22Rv1 (cell line): ENCODE data around the gene UQCR10.

Experiments
- H3K27ac ChIP-seq: fragments of 450-650 bp; 2 replicates; pipeline ENCODE4 v1.5.1; 2017
- ZFX ChIP-seq: fragments of 450-650 bp; IDR thresholded peaks from 2 replicates; pipeline ENCODE4 v1.6.1; 2017; ENCODE audit warnings: antibody characterized with exemption, borderline replicate concordance
- TF ChIP-seq, protein P1 (sequence below): fragments of 450-650 bp; IDR thresholded peaks from 2 replicates; pipeline ENCODE4 v1.5.1; 2017; ENCODE audit warnings: mild to moderate bottlenecking

UQCR10 gene

DNA sequence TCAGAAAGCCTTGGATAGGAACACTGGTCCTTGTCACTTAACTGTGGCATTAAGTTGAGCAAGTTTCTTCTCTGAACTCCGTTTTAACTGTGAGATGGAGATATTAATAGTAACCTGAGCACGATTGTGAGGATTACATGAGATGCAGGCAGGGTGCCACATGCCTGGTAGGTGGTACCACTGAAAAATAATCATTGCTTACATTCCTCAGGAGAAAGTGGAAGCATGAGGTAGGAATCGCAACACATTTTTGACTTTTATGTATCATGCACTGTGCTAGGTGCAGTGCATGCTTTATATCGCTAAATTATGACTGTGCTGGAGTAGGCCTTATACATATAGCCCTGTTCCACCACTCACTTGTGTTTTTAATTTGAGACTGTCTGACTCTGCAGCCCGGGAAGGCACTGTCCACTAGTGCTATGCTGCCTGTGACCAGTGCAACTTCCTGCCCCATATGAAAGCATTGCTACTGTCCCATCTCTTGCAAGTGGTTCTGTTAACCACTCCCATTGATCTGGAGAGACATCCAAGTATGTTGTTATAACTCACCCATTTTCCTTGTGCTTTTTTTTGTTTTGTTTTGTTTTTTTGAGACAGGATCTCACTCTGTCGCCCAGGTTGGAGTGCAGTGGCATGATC is 1.0 kb downstream of the UQCR10 start:
- H3K27ac ChIP-seq, result peak overlapping the region; percentile 86
- TF ChIP-seq, protein P1, sequence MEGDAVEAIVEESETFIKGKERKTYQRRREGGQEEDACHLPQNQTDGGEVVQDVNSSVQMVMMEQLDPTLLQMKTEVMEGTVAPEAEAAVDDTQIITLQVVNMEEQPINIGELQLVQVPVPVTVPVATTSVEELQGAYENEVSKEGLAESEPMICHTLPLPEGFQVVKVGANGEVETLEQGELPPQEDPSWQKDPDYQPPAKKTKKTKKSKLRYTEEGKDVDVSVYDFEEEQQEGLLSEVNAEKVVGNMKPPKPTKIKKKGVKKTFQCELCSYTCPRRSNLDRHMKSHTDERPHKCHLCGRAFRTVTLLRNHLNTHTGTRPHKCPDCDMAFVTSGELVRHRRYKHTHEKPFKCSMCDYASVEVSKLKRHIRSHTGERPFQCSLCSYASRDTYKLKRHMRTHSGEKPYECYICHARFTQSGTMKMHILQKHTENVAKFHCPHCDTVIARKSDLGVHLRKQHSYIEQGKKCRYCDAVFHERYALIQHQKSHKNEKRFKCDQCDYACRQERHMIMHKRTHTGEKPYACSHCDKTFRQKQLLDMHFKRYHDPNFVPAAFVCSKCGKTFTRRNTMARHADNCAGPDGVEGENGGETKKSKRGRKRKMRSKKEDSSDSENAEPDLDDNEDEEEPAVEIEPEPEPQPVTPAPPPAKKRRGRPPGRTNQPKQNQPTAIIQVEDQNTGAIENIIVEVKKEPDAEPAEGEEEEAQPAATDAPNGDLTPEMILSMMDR, result no peak
- no peak for TF ChIP-seq ZFX

DNA sequence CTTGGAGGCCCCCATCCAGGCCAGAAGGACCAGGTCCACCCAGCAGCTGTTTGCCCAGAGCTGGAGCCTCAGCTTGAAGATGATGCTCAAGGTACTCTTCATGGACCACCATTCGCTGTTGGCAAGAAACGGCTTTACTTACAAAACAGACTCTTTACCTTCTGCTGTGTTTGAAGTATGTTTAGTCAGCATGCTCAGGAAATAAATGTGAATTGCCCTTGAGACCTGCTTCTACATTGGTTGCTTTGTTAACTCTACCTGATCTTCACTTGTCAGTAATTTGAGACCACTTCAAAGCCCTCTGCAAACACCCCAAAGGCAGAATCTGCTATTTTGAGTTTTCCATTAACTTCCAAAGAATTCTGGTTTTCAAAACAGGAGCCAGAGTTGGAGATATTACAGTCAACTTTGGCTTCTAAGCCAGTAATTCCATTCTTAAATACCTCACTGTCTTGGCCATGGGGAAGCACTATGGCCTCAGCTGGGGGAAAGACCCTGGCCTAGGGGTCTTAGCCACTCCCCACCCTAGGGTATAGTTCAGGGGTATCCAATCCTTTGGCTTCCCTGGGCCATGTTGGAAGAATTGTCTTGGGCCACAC is 2.7 kb downstream of the UQCR10 start:
- H3K27ac ChIP-seq, result no peak overlapping the region
- TF ChIP-seq, protein P1, result no peak
- TF ChIP-seq ZFX, result no peak

DNA sequence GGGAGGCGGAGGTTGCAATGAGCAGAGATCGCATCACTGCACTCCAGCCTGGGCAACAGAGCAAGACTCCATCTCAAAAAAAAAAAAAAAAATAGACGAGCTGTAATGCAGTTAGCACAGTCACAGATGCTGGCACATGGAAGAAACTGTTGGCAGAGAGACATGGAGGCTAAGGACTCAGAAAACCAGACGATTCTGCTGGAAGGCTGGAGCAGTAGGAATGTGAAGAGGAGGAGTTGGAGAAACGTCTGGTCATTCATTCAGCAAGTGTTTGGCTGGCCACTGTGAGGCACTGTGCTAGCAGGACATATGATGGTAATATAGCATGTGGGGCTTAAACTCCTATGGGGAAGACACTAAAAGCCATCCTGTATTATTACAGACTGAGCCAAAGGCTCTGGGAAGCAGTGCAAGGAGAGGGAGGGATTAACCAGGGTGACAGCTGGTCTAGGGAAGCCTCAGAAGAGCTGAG is 5.0 kb downstream of the UQCR10 start:
- TF ChIP-seq, protein P1, result peak; percentile 66
- TF ChIP-seq ZFX, result no peak
- no peak overlapping the region for H3K27ac ChIP-seq

DNA sequence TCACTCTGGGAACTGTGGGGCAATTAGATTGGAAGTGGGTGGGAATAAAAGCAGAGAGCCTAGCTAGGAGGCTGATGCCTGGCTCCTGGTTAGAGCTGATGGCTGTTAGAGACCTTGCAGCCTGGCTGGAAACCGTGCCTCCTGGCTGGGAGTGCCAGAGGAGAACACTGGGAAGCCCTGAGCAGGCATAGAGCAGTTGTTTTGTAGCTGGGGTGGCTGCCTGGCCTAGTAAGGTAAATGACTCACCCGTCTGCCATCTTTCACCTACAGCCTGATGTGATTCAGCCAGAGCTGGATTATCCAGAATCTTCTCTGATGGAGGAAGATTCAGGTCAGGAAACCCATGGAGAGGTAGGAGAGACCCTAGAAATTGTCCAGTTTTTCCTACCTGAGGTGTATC is 6.1 kb downstream of the UQCR10 start:
- no peak overlapping the region for H3K27ac ChIP-seq
- TF ChIP-seq, protein P1, result no peak
- TF ChIP-seq ZFX, result no peak

DNA sequence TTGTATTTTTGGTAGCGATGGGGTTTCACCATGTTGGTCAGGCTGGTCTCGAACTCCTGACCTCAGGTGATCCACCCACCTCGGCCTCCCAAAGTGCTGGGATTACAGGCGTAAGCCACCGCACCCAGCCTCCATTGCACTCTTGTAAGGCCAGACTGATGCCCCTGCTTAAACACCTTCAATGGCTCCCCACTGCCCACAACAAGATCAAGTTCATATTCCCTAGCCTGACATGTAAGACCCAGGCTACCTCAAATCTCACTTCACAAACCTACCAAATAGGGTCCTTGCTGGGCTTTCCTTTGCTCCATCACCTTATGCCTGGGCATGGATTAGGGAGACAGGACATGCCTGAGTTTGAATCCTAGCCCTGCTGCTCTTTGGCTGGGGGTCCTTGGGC is 13.1 kb downstream of the UQCR10 start:
- TF ChIP-seq ZFX, result no peak
- TF ChIP-seq, protein P1, result no peak
- H3K27ac ChIP-seq, result no peak overlapping the region

DNA sequence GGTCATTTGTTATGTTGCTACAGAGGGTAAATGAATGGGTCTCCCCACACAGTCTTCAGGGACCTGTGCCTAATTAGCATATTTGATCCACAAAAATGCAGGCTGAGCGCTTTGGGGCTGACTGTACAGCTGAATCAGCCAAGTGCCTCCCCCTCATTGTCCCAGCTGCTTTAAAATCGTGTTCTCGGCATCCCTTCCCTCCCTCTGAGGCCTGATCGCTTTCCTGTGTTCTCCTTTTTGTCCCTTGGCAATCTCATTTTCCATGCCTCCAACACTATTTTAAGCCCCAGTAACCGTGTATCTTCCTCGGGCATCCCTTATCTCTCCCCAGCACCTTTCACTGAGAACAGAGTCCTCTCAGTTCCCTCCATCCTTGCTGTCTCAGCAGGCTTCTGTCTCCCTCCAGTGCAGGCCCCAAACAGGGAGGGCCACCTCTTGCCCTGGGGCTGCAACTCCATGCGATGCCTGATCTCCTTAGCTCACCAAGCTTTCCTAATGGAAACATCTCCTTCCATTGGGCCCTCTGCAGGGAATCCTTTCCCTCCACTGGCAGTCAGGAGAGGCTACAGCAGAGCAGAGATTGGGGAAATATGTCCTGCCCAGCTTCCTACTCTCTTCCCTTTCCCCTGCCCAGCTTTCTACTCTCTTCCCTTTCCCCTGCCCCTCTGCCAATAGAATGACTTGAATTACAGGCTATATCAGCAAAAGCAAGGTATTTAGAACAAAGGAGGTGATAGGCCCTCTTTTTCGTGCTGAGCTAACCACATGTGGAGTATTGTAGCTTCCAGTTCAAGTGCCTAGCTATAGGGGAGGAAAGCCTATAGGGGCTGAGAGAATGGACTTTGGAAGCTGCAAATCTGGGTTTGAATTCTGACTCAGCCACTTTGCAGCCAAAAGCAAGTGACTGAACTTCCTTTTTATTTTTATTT is 13.8 kb downstream of the UQCR10 start:
- TF ChIP-seq, protein P1, result no peak
- TF ChIP-seq ZFX, result no peak
- H3K27ac ChIP-seq, result no peak overlapping the region
